ENCODE measurements around the gene RNF44.

GRCh38 chr5:176581361-176581760 lies 44.2 kb upstream of the RNF44 start:
- TF ChIP-seq POLR2AphosphoS5 (IDR thresholded peaks at IDR 0.05; ENCODE audit: low read depth) (no peak), CTCF (IDR thresholded peaks at IDR 0.05; ENCODE audit: insufficient read depth, low read length) (no peak), SPI1 (IDR thresholded peaks at IDR 0.05; ENCODE audit: borderline replicate concordance, low read depth) (no peak), GABPA (IDR thresholded peaks at IDR 0.05; ENCODE audit: low read depth) (no peak), REST (IDR thresholded peaks at IDR 0.05; ENCODE audit: insufficient replicate concordance, low read depth) (no peak)
